SU-DHL-6 (cell line): ENCODE results near the gene TACC3.

Experiments
- H2AFZ ChIP-seq: fragments of 200-600 bp; sonication (generic); 2 replicates; pipeline ENCODE4 v1.6.1; 2014; ENCODE audit warnings: low read depth, mild to moderate bottlenecking, moderate library complexity, mixed read lengths, antibody characterized with exemption, low read length; ENCODE audit not compliant: severe bottlenecking
- H3F3A ChIP-seq: fragments of 200-600 bp; shearing (Covaris generic); 2 replicates; pipeline ENCODE4 v1.6.0; 2016; ENCODE audit warnings: antibody characterized with exemption, mild to moderate bottlenecking; ENCODE audit not compliant: insufficient read depth
- H3K27ac ChIP-seq: fragments of 200-600 bp; sonication (generic); 2 replicates; pipeline ENCODE4 v1.5.1; 2016; ENCODE audit warnings: low read depth, mild to moderate bottlenecking, low read length, moderate library complexity, mixed read lengths
- H3K27me3 ChIP-seq: fragments of 200-600 bp; sonication (generic), shearing (Covaris generic); 2 replicates; pipeline ENCODE4 v1.6.0; 2014; ENCODE audit warnings: mild to moderate bottlenecking, low read length
- H3K36me3 ChIP-seq: fragments of 200-600 bp; sonication (generic); 2 replicates; pipeline ENCODE4 v1.6.1; 2014; ENCODE audit warnings: mild to moderate bottlenecking, low read length, mixed read lengths
- H3K4me2 ChIP-seq: fragments of 300-600, 200-600 bp; shearing (Covaris generic), sonication (generic); 2 replicates; pipeline ENCODE4 v1.6.0; 2014; ENCODE audit warnings: low read length, low read depth, mild to moderate bottlenecking; ENCODE audit not compliant: poor library complexity, severe bottlenecking
- H3K4me3 ChIP-seq: fragments of 200-600 bp; sonication (generic); 2 replicates; pipeline ENCODE4 v1.5.1; 2014; ENCODE audit warnings: antibody characterized with exemption, low read length, mild to moderate bottlenecking, mixed read lengths; ENCODE audit not compliant: insufficient read depth, poor library complexity, severe bottlenecking
- H3K79me2 ChIP-seq: fragments of 200-600 bp; sonication (generic); 2 replicates; pipeline ENCODE4 v1.6.1; 2014; ENCODE audit warnings: mild to moderate bottlenecking, low read length, moderate library complexity; ENCODE audit not compliant: insufficient read depth
- H3K9ac ChIP-seq: fragments of 200-600 bp; sonication (generic); 2 replicates; pipeline ENCODE4 v1.7.0; 2014; ENCODE audit warnings: mild to moderate bottlenecking, low read length
- H3K9me2 ChIP-seq: fragments of 200-600 bp; sonication (generic); replicated peaks from 2 replicates; pipeline ENCODE4 v1.6.1; 2014; ENCODE audit warnings: low read length; ENCODE audit not compliant: insufficient read depth
- H3K9me3 ChIP-seq: fragments of 200-600 bp; sonication (generic); 2 replicates; pipeline ENCODE4 v1.6.1; 2014; ENCODE audit warnings: low read length, mixed read lengths; ENCODE audit not compliant: insufficient read depth
- H4K20me1 ChIP-seq: fragments of 200-600 bp; sonication (generic); 2 replicates; pipeline ENCODE4 v1.6.1; 2014; ENCODE audit warnings: low read depth, mild to moderate bottlenecking, antibody characterized with exemption, low read length, moderate library complexity, mixed read lengths
- CTCF ChIP-seq: fragments of 200-600 bp; sonication (generic); IDR thresholded peaks from one replicate; pipeline ENCODE4 v1.5.1; 2017; ENCODE audit warnings: antibody characterized with exemption, mild to moderate bottlenecking, low read length, moderate library complexity; ENCODE audit not compliant: insufficient read depth, poor library complexity, severe bottlenecking
- EZH2phosphoT487 ChIP-seq: fragments of 200-600 bp; sonication (generic), shearing (Covaris generic); conservative IDR thresholded peaks from 2 replicates; pipeline ENCODE4 v1.6.1; 2018; ENCODE audit warnings: mild to moderate bottlenecking, antibody characterized with exemption, low read length, moderate library complexity, mixed read lengths

The TACC3 gene

GRCh38 chr4:1705732-1706131, 15.6 kb upstream of the TACC3 start:
- peaks cover 96% of the 10 kb centered on the region for H3K79me2 ChIP-seq
- H3F3A ChIP-seq = peaks cover 24% of the 10 kb centered on the region
- H3K4me2 ChIP-seq = no peak overlapping the region
- no peak overlapping the region for H2AFZ ChIP-seq
- H3K9ac ChIP-seq = no peak overlapping the region
- H3K9me2 ChIP-seq = no peaks in the 10 kb centered on the region
- H4K20me1 ChIP-seq = peaks cover 59% of the 10 kb centered on the region
- TF ChIP-seq CTCF = no peak
- TF ChIP-seq EZH2phosphoT487 = no peak
- no peaks in the 10 kb centered on the region for H3K27me3 ChIP-seq
- H3K27ac ChIP-seq = no peak overlapping the region
- H3K4me3 ChIP-seq = no peak overlapping the region
- H3K9me3 ChIP-seq = no peaks in the 10 kb centered on the region
- peaks cover 49% of the 10 kb centered on the region for H3K36me3 ChIP-seq

GRCh38 chr4:1706358-1706757, 15.0 kb upstream of the TACC3 start:
- Histone ChIP-seq H3K79me2 (peaks cover 96% of the 10 kb centered on the region), H3K4me3 (no peak overlapping the region), H4K20me1 (peaks cover 57% of the 10 kb centered on the region), H3F3A (peaks cover 21% of the 10 kb centered on the region), H3K4me2 (no peak overlapping the region), H3K27ac (no peak overlapping the region), H3K9me3 (no peaks in the 10 kb centered on the region), H3K9ac (no peak overlapping the region), H3K27me3 (no peaks in the 10 kb centered on the region), H3K9me2 (no peaks in the 10 kb centered on the region), H3K36me3 (peaks cover 46% of the 10 kb centered on the region), H2AFZ (no peak overlapping the region)
- TF ChIP-seq EZH2phosphoT487 (no peak), CTCF (no peak)

GRCh38 chr4:1708581-1708980, 12.7 kb upstream of the TACC3 start:
- Histone ChIP-seq H3K9me3 (no peaks in the 10 kb centered on the region), H3K4me2 (peak overlapping the region; percentile 71), H3K9me2 (no peaks in the 10 kb centered on the region), H3K36me3 (peaks cover 31% of the 10 kb centered on the region), H3K27ac (peak overlapping the region; percentile 34; the same call in 1 of the 2 replicates), H4K20me1 (peaks cover 41% of the 10 kb centered on the region), H3K79me2 (peaks cover 88% of the 10 kb centered on the region), H3K27me3 (no peaks in the 10 kb centered on the region), H3F3A (peaks cover 16% of the 10 kb centered on the region), H3K9ac (peak overlapping the region; percentile 92), H3K4me3 (peak overlapping the region; percentile 18), H2AFZ (no peak overlapping the region)
- no peak for TF ChIP-seq CTCF
- no peak for TF ChIP-seq EZH2phosphoT487
